ENCODE data around the gene TTLL5. TPM values are rescaled to one million over a fixed set of nuclear protein-coding genes. Genes with fewer than 3 reads are reported as not detected.

TTLL5 gene
- total RNA-seq, 1 experiment from 2014 or later = 35.7 TPM

DNA sequence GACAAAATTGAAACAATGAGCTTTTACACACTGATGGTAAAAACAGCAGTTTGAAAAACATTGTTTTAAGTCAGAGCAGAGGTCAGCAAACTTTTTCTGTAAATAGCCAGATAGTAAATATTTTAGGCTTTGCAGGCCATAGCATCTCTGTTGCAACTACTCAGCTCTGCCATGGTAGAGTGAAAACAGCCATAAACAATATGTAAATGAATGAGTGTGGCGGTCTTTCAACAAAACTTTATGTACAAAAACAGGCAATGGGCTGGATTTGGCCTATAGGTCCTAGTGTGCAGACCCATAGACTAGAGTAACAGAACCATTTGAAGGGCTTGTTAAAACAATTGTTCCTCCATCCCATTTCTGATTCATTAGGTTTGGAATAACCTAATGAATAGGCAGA, 205.9 kb downstream of the TTLL5 start:
- Histone ChIP-seq H4K20me1 (ENCODE audit: control insufficient read depth, insufficient read depth, insufficient read length) (no peaks in the 10 kb centered on the region), H3K27me3 (ENCODE audit: insufficient read depth, low read length) (peaks cover 9% of the 10 kb centered on the region), H2AFZ (ENCODE audit: low read length) (no peak overlapping the region), H3K4me1 (ENCODE audit: insufficient read depth, low read length) (no peaks in the 10 kb centered on the region), H3K9me3 (ENCODE audit: control insufficient read depth, low read depth, low read length) (no peaks in the 10 kb centered on the region), H2BK120ac (ENCODE audit: low read depth, low read length, poor library complexity, severe bottlenecking) (no peak overlapping the region), H3K79me1 (ENCODE audit: insufficient read depth, low read depth, low read length, poor library complexity, severe bottlenecking) (no peaks in the 10 kb centered on the region), H2BK5ac (ENCODE audit: insufficient read length, low read length) (no peak overlapping the region), H2BK20ac (ENCODE audit: low read depth, low read length, poor library complexity, severe bottlenecking) (no peak overlapping the region), H2AK5ac (ENCODE audit: insufficient read length, low read length) (no peak overlapping the region), H3K9ac (ENCODE audit: extremely low read depth, insufficient read length, low read length) (no peak overlapping the region), H3K27ac (ENCODE audit: insufficient read length, low read depth, low read length) (no peak overlapping the region), H3K18ac (ENCODE audit: insufficient read length, low read depth, low read length) (no peak overlapping the region), H4K5ac (ENCODE audit: insufficient read length, low read depth, low read length) (no peak overlapping the region), H3K56ac (ENCODE audit: insufficient read length, low read depth, low read length) (no peak overlapping the region), H3K79me2 (ENCODE audit: insufficient read depth, low read length) (no peaks in the 10 kb centered on the region), H4K8ac (replicated peaks; ENCODE audit: insufficient read length, low read depth, low read length) (no peak overlapping the region), H4K91ac (ENCODE audit: insufficient read length, low read depth, low read length) (no peak overlapping the region), H3K23ac (ENCODE audit: insufficient read length, low read depth, low read length) (no peak overlapping the region), H2BK12ac (ENCODE audit: insufficient read length, low read depth, low read length) (no peak overlapping the region), H3K14ac (ENCODE audit: insufficient read depth, low read length) (no peak overlapping the region), H3K4ac (ENCODE audit: low read depth, low read length) (no peak overlapping the region), H3T11ph (ENCODE audit: low read length) (no peak overlapping the region), H3K23me2 (ENCODE audit: insufficient read length, low read depth, low read length, poor library complexity, severe bottlenecking) (no peaks in the 10 kb centered on the region), H3K4me2 (ENCODE audit: insufficient read depth, insufficient read length, low read length) (no peak overlapping the region), H2BK15ac (ENCODE audit: low read depth, low read length) (no peak overlapping the region)
- Mint-ChIP-seq H3K4me1 (peaks cover 21 to 26% of the 10 kb centered on the region in 2 experiments), H3K36me3 (ENCODE audit: insufficient read depth in 1 of 3, low read depth in 3 of 3) (peaks cover 2 to 17% (median 17%) of the 10 kb centered on the region in 3 experiments; a peak in 6 of 7 replicates), H3K27ac (peak overlapping the region in 1 of 3 experiments; percentile 77; a peak in 2 of 7 replicates), H3K27me3 (ENCODE audit: low read depth) (peaks cover 17% of the 10 kb centered on the region), H3K9me3 (no peaks in the 10 kb centered on the region), H3K4me3 (no peak overlapping the region)
- TF ChIP-seq CTCF (conservative IDR thresholded peaks at IDR 0.05) = no peak
- no peak for DNase-seq
- WGBS (ENCODE audit: extremely low coverage, insufficient read length, low lambda C conversion rate) = no CpG with 5 or more reads among the region's 1 CpG
